Endodermal cell (in vitro differentiated cells): ENCODE results near the gene PIK3R5. TPM values are rescaled to one million over a fixed set of nuclear protein-coding genes. Genes with fewer than 3 reads are reported as not detected.

ENCODE experiments used
- DNase-seq: peaks from one replicate; pipeline ENCODE4 v3.0.0-alpha.2; 2017
- H3K27ac ChIP-seq: 2 replicates; pipeline ENCODE4 v1.5.1; 2013; ENCODE audit warnings: mild to moderate bottlenecking, low read depth, low read length, moderate library complexity
- H3K27me3 ChIP-seq: 2 replicates; pipeline ENCODE4 v1.6.1; 2013; ENCODE audit warnings: mild to moderate bottlenecking, low read length, moderate library complexity; ENCODE audit not compliant: insufficient read depth, control insufficient read depth, poor library complexity, severe bottlenecking
- H3K36me3 ChIP-seq: 2 replicates; pipeline ENCODE4 v1.7.0; 2013; ENCODE audit warnings: mild to moderate bottlenecking, low read length, moderate library complexity; ENCODE audit not compliant: control insufficient read depth, insufficient read depth
- H3K4me1 ChIP-seq: one replicate; pipeline ENCODE4 v1.7.0; 2013; ENCODE audit warnings: low read length; ENCODE audit not compliant: control insufficient read depth, insufficient read depth
- H3K4me3 ChIP-seq: 2 replicates; pipeline ENCODE4 v1.5.1; 2013; ENCODE audit warnings: mild to moderate bottlenecking, low read length, moderate library complexity
- H3K9ac ChIP-seq: 2 replicates; pipeline ENCODE4 v1.6.1; 2013; ENCODE audit warnings: mild to moderate bottlenecking, low read length, moderate library complexity; ENCODE audit not compliant: poor library complexity, severe bottlenecking; ENCODE audit errors: extremely low read depth
- H3K9me3 ChIP-seq: 2 replicates; pipeline ENCODE4 v1.6.1; 2013; ENCODE audit warnings: mild to moderate bottlenecking, low read length, moderate library complexity; ENCODE audit not compliant: control insufficient read depth
- H3K27ac Mint-ChIP-seq: 2 replicates; pipeline ENCODE4 v1.8.0; 2020; ENCODE audit warnings: mixed read lengths
- H3K27me3 Mint-ChIP-seq: 2 replicates; pipeline ENCODE4 v1.8.0; 2021; ENCODE audit warnings: mild to moderate bottlenecking, mixed read lengths; ENCODE audit not compliant: insufficient read depth
- H3K36me3 Mint-ChIP-seq: 2 replicates; pipeline ENCODE4 v1.8.0; 2020; ENCODE audit warnings: low read depth, mixed read lengths
- H3K4me1 Mint-ChIP-seq: 2 replicates; pipeline ENCODE4 v1.8.0; 2020; ENCODE audit warnings: mixed read lengths
- H3K4me3 Mint-ChIP-seq: 2 replicates; pipeline ENCODE4 v1.8.0; 2020; ENCODE audit warnings: mild to moderate bottlenecking, moderate library complexity, mixed read lengths
- H3K9me3 Mint-ChIP-seq: 2 replicates; pipeline ENCODE4 v1.8.0; 2020; ENCODE audit warnings: mild to moderate bottlenecking, mixed read lengths
- CTCF ChIP-seq: fragments of 200-600 bp; sonication (generic); conservative IDR thresholded peaks from 2 replicates; pipeline ENCODE4 v1.5.0; 2021; ENCODE audit warnings: antibody characterized with exemption, mild to moderate bottlenecking
- WGBS, 2 experiments: methylation state at CpG; one replicate each; pipeline versions ENCODE4 v1.1.5 to v1.1.7; 2013; ENCODE audit warnings: missing lambda C conversion rate in 2 of 2, mixed read lengths in 1 of 2; ENCODE audit not compliant: insufficient coverage in 1 of 2, insufficient read length in 1 of 2; 5-methylcytosine and 5-hydroxymethylcytosine counted together
- long read RNA-seq, 4 experiments: library from polyadenylated mRNA in 2 of 4; library from RNA in 1 of 4; library from capped mRNA in 1 of 4; stranded (forward) in 3 of 4; unstranded in 1 of 4; transcript quantifications; one replicate each; pipeline ENCODE4 v2.0.0, GENCODE V29; 2020 to 2021; ENCODE audit warnings: inconsistent platforms in 1 of 4
- polyA plus RNA-seq, 2 experiments: library from polyadenylated mRNA; stranded (reverse); fragments of 50-300 nt; gene quantifications; one replicate each; pipeline ENCODE4 v1.2.3, GENCODE V29; 2013
- total RNA-seq, 2 donors: library from RNA; stranded (reverse); fragmentation: NEBNext Ultra II Directional in 1 of 2; extraction: Animal tissue kit (Norgen Biotek cat#: 25700) in 1 of 2; gene quantifications; 2 replicates in 1 of 2; 3 replicates in 1 of 2; pipeline ENCODE4 v1.2.1, GENCODE V29; 2021

Gene PIK3R5
- total RNA-seq, result 10 to 100 TPM; 10.4 to 37.0 TPM
- 8.8 TPM for polyA plus RNA-seq (2013, experiment 1 of 2)
- 8.0 TPM for polyA plus RNA-seq (2013, experiment 2 of 2)
- long read RNA-seq, experiment 1, transcript PIK3R5-207 (6 exons, 680 nt), result major isoform, 8 of 22 reads
- long read RNA-seq, experiment 1, partial matches to known transcripts, result 1 of 22 reads
- long read RNA-seq, experiment 1, other reads (novel, unspliced or antisense), result 12 of 22 reads
- long read RNA-seq, experiment 2, full-length matches to known transcripts, result 115 of 166 reads
- long read RNA-seq, experiment 2, partial matches to known transcripts, result 25 of 166 reads
- long read RNA-seq, experiment 2, other reads (novel, unspliced or antisense), result 26 of 166 reads
- long read RNA-seq, experiment 3, full-length matches to known transcripts, result 15 of 40 reads
- long read RNA-seq, experiment 3, partial matches to known transcripts, result 18 of 40 reads
- long read RNA-seq, experiment 3, other reads (novel, unspliced or antisense), result 7 of 40 reads
- long read RNA-seq, experiment 4, transcript PIK3R5-207 (6 exons, 680 nt), result major isoform, 38 of 42 reads
- long read RNA-seq, experiment 4, partial matches to known transcripts, result 0 of 42 reads
- long read RNA-seq, experiment 4, other reads (novel, unspliced or antisense), result 4 of 42 reads

- DNase-seq, result peak; percentile 99
- H3K4me1 ChIP-seq, result no peaks in the 10 kb centered on the region
- peaks cover 22% of the 10 kb centered on the region for H3K9me3 Mint-ChIP-seq
- peaks cover 17% of the 10 kb centered on the region for H3K36me3 Mint-ChIP-seq
- TF ChIP-seq CTCF, result peak; percentile 60
- H3K4me3 ChIP-seq, result peak within 1 kb of the TSS; percentile 77
- WGBS, 2 experiments, result 5 to 6% methylated on average over 13 to 69 of the region's 72 CpGs
- peak within 1 kb of the TSS; percentile 58 for H3K4me3 Mint-ChIP-seq
- H3K27ac ChIP-seq, result no peak within 1 kb of the TSS
- no peaks in the 10 kb centered on the region for H3K36me3 ChIP-seq
- H3K9me3 ChIP-seq, result no peaks in the 10 kb centered on the region
- H3K9ac ChIP-seq, result no peak within 1 kb of the TSS
- peaks cover 56% of the 10 kb centered on the region for H3K27me3 Mint-ChIP-seq
- H3K4me1 Mint-ChIP-seq, result no peaks in the 10 kb centered on the region
- H3K27ac Mint-ChIP-seq, result no peak within 1 kb of the TSS
- peaks cover 43% of the 10 kb centered on the region for H3K27me3 ChIP-seq
These were observed at the start of gene PIK3R5 for GRCh38 chr17:8965394-8966168. PIK3R5 (minus strand) TSS chr17:8965707; CDS start chr17:8911494, 54,213 bp downstream.

- Mint-ChIP-seq H3K36me3 (peaks cover 6% of the 10 kb centered on the region), H3K27me3 (peaks cover 62% of the 10 kb centered on the region), H3K9me3 (peaks cover 7% of the 10 kb centered on the region), H3K27ac (no peak overlapping the region), H3K4me3 (no peak overlapping the region), H3K4me1 (peaks cover 5% of the 10 kb centered on the region)
- no peak for TF ChIP-seq CTCF
- H3K4me1 ChIP-seq, result no peaks in the 10 kb centered on the region
- H3K9ac ChIP-seq, result no peak overlapping the region
- no peaks in the 10 kb centered on the region for H3K36me3 ChIP-seq
- H3K27me3 ChIP-seq, result peaks cover 35% of the 10 kb centered on the region
- no peak overlapping the region for H3K27ac ChIP-seq
- H3K9me3 ChIP-seq, result peaks cover 15% of the 10 kb centered on the region
- DNase-seq, result no peak
- H3K4me3 ChIP-seq, result no peak overlapping the region
- 89 to 91% methylated on average over 6 to 7 of the region's 7 CpGs for WGBS, 2 experiments
These were observed 45.5 kb upstream of the PIK3R5 start for GRCh38 chr17:9011001-9011400.

GRCh38 chr17:9009737-9010136 is 44.2 kb upstream of the PIK3R5 start:
- no peak overlapping the region for H3K27ac ChIP-seq
- Mint-ChIP-seq H3K27ac (no peak overlapping the region), H3K4me1 (peaks cover 5% of the 10 kb centered on the region), H3K27me3 (peaks cover 75% of the 10 kb centered on the region), H3K36me3 (peaks cover 6% of the 10 kb centered on the region), H3K4me3 (no peak overlapping the region), H3K9me3 (peaks cover 7% of the 10 kb centered on the region)
- no peaks in the 10 kb centered on the region for H3K4me1 ChIP-seq
- H3K36me3 ChIP-seq, result no peaks in the 10 kb centered on the region
- no peak for TF ChIP-seq CTCF
- H3K4me3 ChIP-seq, result no peak overlapping the region
- DNase-seq, result no peak
- no peak overlapping the region for H3K9ac ChIP-seq
- peaks cover 27% of the 10 kb centered on the region for H3K9me3 ChIP-seq
- H3K27me3 ChIP-seq, result peaks cover 48% of the 10 kb centered on the region
- WGBS, 2 experiments, result 72 to 78% methylated on average over 5 to 6 of the region's 6 CpGs
